AML-193 (cell line): ENCODE measurements around the gene BEST4.
"Not testable (repeated sequence)": the region's sequence is repeated elsewhere in the genome, so short reads cannot be mapped to it uniquely, and the experiment has no call there.

Source experiments
- DNase-seq, 2 experiments: peaks; one replicate each; lab custom pipeline; 2025; lab: John Stamatoyannopoulos, UW

The BEST4 gene

DNA sequence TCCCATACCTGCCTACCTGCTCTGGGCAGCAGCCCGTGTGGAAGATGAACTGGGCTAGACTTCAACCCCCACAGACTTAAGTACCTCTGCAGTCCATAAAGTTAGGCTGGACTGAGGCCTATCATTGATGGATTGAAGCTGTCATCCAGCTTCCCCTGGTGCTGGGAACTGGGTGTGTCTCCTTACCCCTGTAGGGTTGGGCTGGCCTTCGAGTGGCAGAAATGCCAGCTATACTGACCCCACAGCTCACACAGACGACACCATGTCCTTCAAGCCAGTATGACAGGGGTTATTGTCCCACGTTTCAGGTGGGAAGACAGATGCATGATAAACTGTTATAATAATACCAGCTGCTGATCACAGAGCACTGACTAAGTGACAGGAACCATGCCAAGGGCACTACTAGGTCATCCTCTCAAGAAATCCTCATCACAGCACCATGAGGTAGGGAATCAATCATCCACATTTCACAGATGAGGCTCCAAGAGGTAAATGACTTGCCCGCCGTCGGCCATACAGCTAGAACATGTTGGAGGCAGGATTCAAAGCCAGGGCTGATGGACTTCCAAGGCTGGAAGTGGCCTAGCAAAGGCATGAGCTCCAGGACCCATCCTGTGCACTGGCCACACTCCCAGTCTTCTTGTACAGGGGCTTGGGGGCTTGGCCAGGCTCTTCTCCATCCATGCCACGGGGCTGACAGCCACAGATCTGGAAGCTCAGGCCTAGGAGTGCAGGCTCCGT lies at the start of gene BEST4:
BEST4 (minus strand) TSS at position 51 of the 741 bp plus-strand sequence. CDS start 465 bp downstream, outside the sequence.
- DNase-seq, result no peak

DNA sequence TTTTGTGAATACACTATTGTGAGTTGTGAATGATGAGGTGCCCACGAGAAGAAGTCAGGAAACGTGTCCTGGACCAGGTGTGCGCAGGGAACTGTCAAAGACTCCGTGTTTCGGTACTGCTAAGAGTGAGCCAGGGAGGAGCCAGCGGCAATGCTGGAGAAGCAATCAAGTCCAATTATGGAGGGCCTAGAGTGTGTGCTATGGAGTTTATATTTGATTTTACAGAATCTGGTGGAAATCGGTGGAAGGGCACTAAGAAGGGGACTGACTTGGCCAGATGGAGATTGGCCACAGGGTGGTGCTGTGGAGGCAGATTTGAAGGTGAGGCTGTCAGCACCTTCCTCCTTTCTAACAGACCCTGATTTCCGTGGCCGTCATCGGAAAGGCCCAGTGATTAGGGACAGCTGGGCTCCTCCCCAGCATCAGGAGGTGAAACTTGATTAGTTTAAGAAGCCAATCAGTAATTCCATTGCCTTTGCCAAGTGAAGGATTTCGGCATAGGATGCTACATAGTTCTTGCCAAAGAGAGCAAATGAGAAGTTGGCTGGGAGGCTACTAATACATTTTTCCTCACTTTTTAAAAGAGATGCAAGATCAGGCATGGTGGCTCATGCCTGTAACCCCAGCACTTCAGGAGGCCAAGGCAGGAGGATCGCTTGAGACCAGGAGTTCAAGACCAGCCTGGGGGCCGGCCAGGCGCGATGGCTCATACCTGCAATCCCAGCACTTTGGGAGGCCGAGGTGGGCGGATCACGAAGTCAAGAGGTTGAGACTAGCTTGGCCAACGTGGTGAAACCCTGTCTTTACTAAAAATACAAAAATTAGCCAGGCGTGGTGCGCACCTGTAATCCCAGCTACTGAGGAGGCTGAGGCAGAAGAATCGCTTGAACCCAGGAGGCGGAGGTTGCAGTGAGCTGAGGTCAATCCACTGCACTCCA lies 48.0 kb upstream of the BEST4 start:
- DNase-seq, result peak; percentile 55 to 68

DNA sequence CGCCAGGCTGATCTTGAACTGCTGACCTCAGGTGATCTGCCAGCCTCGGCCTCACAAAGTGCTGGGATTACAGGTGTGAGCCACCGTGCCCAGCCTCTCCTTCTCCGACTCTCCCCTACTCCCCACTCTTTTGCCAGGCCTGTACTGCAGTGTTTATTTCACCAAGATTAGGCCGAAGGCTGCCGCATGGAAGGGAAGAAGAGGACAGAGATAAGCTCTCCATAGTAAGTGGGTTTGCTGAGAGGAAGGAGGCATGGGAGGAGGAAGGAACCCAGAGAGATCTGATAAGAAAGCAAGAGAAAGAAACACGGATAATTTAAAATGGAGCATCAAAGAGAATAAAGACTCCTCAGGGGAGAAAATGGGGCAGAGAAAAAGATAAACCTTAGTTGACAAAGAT lies 46.4 kb upstream of the BEST4 start:
- no peak for DNase-seq

DNA sequence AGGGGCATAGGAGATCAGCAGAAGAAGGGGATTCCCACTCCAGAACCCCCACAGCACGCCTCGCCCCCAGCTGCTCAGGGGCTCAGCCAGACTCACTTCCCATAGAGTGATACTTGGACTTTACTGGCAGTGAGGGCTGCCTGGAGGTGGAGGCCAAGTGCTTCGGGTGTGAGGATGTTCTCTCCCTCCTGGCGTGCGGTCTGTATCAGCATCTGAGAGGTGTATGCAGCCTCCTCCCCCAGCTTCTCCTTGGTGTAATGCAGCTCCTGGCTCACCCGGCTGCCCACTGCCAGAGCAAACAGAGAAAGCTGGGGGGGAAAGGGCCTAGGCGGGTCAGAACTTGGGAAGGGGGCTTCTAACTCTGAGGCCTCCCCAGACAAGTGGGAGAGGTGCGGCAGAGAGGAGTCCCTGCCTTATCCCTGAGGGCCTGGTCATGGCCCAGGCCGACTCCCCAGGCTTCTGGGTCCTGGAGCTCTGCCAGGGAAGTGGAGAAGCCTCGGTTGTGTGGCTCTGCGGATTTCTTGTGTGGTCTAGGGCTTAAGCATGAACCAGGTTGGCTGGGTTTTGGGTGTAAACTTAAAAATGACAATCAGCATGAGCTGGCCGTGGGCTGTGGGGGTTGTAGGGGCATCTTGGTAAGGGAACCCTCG lies 44.2 kb upstream of the BEST4 start:
- DNase-seq, result no peak

DNA sequence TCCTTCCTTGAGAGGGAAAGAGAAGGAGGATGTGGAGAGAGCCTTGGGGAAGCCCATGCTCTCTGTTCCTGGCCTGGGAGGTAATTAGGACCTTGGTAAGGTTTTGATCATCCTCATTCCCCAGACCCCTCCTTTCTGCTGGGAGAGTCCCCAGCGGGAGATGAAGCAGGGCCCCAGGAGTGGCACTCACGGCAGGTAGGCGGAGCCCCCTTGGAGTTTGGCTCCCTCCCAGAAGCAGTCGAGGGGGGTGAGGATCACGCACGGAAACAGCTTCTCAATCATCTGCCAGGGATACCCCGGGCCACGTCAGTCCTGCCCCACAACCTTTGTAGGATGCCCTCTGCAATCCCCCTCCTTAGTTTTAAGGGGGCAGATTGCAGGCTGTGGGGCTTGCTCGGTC lies 43.5 kb upstream of the BEST4 start:
- DNase-seq, result no peak

DNA sequence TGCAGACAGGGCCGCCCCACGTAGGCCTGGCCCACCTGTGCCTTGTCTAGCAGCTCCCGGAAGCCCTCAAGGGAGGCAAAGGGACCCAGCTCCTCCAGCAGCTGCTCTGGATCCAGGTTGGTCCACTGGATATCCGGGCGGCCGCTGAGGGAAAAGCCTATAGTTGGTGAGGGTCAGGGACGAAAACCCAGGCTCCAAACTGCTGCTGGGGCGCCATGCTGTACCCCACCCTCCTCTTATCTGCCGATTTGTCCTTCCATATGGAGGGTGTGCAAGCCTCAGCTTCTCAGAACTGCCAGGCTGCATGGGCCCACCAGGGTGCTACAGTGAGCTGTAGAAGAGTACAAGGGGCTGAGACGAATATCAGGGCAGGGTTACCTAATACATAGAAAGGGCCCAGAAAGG lies 42.9 kb upstream of the BEST4 start:
- DNase-seq, result no peak

DNA sequence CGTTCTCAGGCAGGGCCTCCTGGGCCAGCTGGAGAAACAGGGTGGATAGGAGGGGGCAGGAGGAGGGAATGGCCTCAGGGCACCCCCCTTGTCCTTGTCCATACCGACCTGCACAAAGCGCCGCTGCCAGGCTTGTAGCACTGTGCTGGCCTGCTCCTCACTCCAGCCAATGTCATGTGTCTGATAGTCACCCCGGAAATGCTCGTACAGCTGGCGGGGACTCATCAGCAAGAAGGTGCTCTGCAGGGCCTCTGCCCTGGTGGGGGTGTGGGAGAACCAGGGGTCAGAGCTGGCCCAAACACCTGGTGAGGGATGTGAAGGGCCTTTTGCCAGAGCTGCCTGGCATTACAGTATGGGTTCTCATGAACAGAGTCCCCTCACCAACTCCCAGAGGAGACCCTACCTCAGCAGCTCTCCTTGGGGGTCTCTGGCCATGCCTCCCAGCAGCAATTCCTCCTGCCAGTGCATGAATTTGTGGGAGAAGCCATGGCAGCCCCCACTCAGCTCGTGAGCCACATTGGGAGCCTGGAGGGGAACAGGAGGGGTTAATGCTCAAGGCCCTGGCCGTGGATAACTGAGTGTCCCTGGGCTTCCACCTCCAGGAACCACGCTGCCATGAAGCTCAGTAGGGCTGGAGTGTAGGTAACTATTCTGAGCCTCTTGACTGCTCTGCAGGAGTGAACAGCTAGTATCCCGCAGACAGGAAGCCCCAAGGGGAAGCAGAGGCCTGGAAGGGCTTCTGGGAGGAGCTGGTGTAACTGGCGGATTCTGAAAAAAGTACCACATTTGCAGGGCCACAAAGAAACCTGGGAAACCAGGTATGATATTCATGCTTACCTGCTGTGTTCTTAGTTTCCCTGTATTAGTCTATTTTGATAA lies 41.8 kb upstream of the BEST4 start:
- no peak for DNase-seq

DNA sequence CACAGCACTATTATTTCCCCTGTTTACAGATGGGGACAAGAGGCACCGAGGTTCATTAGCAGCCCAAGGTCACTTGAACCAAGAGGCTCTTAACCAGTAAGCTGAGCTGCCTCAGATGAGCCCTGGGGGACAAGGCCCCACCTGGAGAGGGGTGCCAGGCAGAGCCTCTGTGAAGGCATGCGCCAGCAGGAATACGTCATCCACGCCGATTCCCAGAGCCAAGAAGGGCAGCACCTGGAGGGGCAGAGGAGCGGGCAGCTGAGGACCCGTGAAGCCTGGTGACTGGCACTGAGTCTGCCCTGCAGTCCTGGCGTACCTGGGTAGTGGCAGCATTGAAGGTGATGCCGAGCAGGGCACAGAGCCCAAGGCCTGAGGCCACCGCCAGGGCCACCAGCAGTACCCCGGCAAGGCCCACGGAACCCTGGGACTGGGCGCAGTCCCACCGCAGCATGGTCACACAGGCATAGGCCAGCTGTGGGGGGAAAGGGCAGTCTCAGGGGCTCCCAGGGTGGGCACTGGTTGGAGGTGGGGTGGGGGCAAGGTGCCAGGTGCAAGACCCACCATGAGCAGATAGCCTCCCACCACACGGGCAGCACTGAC lies 41.0 kb upstream of the BEST4 start:
- no peak for DNase-seq

DNA sequence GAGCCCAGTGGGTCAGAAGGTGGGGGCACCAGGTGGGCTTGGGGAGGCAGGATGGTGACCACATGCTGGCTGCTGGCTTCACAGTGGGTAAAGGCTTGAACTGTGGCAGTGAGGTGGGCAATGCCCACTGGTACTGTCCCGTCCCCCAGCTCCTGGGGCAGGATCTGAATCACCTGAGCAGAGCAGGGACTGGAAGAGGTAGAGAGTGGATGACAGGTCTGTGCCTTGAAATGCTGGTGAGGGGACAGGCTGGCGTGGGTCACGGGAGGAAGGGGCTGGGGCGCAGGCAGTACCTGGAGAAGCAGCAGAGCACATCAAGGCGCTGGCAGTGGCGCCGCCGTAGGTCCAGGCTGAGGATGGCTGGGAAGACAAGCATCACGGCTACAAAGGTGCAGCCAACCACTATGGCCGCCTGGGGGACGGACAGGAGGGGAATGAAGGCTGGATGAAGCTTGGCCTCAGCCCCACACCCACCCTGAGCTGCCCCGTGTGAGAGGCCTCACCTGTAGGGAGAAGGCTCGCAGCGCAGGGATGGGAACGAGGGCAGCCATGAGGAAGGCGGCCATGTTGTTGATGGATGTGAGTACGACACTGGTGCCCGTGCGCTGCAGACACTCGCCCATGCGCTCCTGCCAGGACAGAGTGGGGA lies 40.2 kb upstream of the BEST4 start:
- no peak for DNase-seq

DNA sequence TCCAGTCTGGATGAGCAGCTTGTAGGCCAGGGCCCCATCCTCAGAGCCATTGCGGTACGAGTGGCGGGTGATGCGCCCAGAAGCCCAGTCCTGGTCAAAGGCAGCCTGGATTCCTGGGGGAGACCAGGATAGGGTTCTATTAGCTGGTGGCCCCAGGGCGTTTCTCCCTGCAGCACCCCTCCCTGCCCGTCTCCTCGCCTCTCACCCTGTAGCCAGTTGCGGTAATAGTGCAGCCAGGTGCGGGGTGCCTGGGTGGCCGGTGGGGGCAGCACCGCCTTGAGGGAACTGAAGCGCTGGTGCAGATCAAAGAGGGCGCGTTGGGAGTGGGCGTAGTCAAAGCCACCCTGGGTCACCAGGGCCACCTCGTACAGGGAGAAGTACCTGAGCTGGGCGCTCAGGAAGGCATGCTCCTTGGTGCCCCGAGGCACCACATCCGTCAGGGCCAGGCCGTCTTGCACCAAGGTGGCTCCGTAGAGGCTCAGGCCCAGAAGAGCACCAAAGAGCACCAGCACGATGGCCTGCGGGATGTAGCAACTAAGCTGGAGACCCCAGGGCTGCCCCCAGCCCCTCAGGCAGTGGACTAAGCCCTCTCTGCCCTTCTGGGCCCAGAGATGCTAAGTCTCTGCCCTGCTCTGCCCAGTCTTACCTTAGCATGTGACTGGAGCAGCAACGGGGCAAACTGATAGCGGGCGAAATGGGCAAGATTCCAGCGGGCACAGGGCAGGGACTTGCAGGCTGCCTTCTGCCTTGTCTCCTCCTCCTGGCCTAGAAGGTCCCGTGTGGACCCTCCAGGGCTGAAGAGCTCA lies 39.4 kb upstream of the BEST4 start:
- no peak for DNase-seq

DNA sequence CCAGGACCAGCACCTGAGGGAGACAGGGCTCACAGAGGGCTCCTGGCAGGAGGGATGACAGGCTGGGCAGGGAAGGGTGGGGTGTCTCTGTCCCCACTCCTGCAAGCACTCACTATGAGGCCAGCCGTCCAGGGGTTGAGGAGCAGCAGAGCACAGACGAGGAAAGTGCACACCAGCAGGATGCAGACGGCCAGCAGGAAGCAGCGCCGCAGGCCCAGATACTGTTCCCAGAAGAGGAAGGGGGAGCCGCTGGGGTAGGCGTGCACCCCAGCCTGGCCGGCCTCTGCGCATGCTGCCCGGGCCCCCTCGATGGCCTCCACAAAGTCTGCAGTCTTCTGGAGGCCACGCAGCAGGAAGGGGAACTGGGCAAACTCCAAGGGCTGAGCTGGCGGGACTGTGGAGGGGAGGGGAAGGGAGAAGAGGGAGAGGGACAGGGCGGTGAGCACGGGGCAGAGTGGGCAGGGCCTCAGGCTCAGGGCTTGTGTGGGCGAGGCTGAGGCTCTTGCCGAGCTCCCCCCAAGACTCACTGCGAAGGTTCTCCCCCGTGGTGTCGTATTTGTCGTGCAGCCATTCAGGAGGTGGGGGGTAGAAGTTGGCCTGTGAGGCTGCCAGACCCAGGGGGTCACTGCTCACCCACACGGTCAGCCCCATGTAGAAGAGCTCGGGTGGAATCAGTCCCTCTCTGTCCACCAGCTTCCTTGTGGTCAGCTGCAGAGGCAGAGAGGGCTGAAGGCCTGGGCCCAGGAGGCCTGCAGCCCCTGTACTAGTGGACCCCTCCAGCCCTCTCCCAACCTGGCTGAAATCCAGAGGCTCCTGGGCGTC lies 38.6 kb upstream of the BEST4 start:
- peak; percentile 20 to 28 for DNase-seq

DNA sequence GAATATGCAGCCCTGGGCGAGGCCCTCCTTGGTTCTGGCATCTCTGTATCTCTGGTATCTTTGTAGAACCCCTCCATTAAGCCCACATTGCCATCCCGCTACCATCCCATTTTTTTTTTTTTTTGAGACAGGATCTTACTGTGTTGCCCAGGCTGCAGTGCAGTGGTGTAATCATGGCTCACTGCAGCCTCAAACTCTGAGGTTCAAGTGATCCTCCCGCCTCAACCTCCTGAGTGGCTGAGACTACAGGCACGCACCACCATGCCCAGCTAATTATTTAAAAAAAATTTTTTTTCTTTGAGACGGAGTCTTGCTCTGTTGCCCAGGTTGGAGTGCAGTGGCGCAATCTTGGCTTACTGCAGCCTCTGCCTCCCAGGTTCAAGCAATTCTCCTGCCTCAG lies 36.4 kb upstream of the BEST4 start:
- DNase-seq, result not testable (repeated sequence)

DNA sequence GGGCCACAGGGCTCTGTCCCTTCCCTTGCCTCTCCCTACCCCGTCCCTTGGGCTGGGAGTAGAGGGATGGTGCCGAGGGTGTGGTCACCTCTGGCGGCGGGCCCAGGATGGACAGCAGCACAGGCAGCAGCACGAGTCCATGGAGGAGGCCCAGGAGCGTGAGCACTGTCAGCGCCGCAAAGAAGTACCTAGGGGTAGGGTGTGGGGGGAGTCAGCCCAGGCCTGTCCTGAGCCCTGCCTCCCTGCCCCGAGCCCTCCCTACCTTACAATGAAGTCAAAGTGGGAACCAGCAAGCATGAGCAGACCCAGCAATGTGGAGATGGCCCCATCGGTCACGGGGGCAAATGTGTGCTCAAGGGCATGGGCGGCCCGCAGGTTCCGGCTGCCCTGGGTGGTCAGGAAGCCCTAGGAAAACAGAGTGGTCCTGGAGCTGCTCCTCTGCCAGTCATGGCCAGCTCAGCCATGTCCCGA lies 35.0 kb upstream of the BEST4 start:
- DNase-seq, result no peak

DNA sequence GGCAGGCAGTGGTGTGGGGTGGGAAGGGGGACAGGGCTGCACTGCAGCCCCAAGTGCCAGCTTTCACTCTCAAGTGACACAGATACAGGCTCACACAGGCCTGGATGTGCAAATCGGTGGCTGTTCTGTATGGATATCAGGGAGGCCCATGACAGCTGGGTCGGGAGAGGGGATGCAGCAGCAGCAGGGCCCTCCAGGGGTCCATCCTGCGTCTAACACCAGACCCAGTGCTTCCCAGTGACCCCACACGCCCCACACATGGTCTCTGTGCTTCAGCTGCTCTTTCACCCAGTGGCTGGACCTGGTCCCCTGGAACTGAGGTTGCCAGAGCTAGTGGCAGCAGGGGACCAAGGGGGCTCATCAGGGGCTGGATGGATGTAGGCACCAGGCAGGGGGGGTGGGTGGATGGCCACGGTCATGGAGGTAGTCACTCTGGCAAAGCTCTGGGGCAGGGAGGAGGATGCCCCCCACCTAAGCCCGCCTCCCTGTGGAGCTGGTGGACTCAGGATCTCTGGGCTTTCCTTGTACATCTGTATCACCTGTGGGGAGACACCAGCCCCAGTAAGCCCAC lies 34.2 kb upstream of the BEST4 start:
- DNase-seq, result no peak

DNA sequence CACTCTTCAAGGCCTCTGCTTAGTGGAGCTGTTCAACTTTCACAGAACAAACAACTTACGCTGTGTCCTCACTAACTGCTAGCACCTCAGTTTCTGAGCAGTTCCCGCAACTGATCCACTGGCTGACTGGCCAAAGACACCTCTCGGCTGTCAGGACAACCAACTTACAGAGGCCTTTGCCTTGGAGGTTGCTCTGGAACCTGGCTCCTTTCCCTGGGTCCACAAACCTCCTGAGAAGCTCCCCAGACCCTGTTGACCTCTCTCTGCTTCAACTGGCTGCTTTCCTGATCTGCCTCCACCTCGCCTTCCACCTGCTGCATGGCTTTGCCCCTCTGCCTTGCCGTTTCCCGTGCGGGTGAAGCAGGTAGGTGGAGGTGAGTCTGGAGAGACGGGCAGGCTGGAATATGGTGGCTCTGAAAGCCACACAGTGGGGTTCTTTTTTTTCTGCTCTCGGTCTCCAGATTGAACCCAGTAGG lies 33.3 kb upstream of the BEST4 start:
- no peak for DNase-seq

DNA sequence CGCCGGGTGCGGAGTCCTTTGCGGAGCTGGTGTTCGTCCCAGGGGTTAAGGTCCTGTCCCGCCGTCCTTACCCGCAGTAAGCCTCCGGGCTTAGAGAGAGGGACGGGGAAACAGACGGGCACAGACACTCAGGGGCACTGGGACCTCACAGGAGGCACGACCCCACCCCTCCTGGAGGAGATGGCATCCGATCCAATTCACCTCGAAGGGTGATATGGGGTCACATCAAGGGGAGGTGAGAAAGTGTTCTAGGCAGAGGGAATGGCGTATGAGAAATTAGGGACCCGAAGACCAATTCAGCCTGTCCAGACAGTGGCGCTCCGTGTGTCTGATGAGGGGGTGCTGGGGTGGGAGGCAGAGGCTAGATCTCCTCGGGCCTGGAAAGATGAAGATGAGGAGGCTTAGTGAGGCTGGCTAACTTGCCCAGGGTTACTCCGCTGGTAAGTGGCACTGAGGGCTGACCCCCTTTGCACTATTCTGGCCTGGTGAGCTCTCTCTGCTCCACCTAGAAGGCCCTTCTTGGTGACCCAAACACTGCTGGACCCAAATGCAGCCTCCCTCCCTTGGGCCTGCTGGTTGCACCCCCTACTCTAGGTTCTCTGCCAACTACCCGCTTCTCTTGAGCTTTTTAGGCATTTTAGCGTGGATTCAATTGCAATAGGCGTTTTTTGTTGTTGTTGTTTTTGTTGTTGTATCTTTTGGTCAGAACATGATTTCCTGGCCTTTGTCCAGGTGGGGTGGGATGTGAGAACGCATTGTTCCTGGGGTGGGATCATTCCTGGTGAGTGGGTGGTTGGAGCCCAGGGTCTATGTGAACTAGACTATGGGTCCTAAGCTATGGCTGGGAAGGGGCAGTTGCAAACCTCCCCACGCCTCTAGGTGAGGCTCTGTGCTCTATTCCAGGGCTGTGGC lies 32.6 kb upstream of the BEST4 start:
- no peak for DNase-seq
